OCI-LY3 (cell line): Measurements from ENCODE around the gene SYAP1.

Experiments used
- EZH2phosphoT487 ChIP-seq: fragments of 200-600 bp; shearing (Covaris generic); IDR thresholded peaks from 2 replicates; pipeline ENCODE4 v1.6.1; 2018; ENCODE audit warnings: antibody characterized with exemption, mixed run types, low read depth
- TF ChIP-seq, protein P1 (sequence below): fragments of 200-600, 300-600 bp; sonication (generic); IDR thresholded peaks from 2 replicates; pipeline ENCODE4 v1.5.1; 2014; ENCODE audit warnings: antibody characterized with exemption, low read length, low read depth

DNA sequence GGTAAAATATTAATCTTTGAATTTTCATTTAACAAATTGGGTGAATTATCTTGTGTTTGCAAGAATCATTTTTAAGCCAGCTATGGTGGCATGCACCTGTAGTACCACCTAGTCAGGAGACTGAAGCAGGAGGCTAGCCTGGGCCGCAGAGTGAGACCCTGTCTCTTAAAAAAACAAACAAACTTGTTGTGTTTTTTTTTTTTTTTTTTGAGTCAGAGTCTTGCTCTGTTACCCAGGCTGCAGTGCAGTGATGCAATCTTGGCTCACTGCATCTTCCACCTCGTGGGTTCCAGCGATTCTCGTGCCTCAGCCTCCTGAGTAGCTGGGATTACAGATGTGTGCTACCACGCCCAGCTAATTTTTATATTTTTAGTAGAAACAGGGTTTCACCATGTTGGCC is 69.1 kb downstream of the SYAP1 start:
- TF ChIP-seq, protein P1, sequence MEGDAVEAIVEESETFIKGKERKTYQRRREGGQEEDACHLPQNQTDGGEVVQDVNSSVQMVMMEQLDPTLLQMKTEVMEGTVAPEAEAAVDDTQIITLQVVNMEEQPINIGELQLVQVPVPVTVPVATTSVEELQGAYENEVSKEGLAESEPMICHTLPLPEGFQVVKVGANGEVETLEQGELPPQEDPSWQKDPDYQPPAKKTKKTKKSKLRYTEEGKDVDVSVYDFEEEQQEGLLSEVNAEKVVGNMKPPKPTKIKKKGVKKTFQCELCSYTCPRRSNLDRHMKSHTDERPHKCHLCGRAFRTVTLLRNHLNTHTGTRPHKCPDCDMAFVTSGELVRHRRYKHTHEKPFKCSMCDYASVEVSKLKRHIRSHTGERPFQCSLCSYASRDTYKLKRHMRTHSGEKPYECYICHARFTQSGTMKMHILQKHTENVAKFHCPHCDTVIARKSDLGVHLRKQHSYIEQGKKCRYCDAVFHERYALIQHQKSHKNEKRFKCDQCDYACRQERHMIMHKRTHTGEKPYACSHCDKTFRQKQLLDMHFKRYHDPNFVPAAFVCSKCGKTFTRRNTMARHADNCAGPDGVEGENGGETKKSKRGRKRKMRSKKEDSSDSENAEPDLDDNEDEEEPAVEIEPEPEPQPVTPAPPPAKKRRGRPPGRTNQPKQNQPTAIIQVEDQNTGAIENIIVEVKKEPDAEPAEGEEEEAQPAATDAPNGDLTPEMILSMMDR, result no peak
- no peak for TF ChIP-seq EZH2phosphoT487
